MCF 10A (cell line): ENCODE results near the gene IMMP2L. TPM values are rescaled to one million over a fixed set of nuclear protein-coding genes. Genes with fewer than 3 reads are reported as not detected.

Experiments
- BruUV-seq: library from RNA; stranded (reverse); fragments of 400-500 nt; replicated peaks from 2 replicates; lab custom pipeline; 2021; lab: Mats Ljungman, UMichigan
- CTCF ChIA-PET: fragments of 300-600 bp; sonication (Branson Sonifier 250); formaldehyde crosslinking; extraction: SDS; loops from one replicate; lab custom pipeline; 2021; ENCODE audit warnings: antibody characterized with exemption, inconsistent platforms; lab: Yijun Ruan, JAX
- POLR2A ChIA-PET: fragments of 300-600, 350-650 bp; sonication (Branson Sonifier 250); formaldehyde crosslinking; extraction: SDS; loops from one replicate; lab custom pipeline; 2020; ENCODE audit warnings: antibody characterized with exemption, inconsistent platforms; lab: Yijun Ruan, JAX
- DNase-seq: peaks from one replicate; pipeline ENCODE4 v3.0.0-alpha.2; 2018; ENCODE audit not compliant: unreplicated experiment
- H3K27ac Mint-ChIP-seq: one replicate; pipeline ENCODE4 v1.8.0; 2022; ENCODE audit warnings: mild to moderate bottlenecking, low read depth, mixed read lengths; ENCODE audit not compliant: unreplicated experiment
- H3K27me3 Mint-ChIP-seq: one replicate; pipeline ENCODE4 v1.8.0; 2022; ENCODE audit warnings: mixed read lengths; ENCODE audit not compliant: insufficient read depth, unreplicated experiment
- H3K36me3 Mint-ChIP-seq: one replicate; pipeline ENCODE4 v1.8.0; 2022; ENCODE audit warnings: mild to moderate bottlenecking, moderate library complexity, mixed read lengths; ENCODE audit not compliant: insufficient read depth, unreplicated experiment
- H3K4me1 Mint-ChIP-seq: one replicate; pipeline ENCODE4 v1.8.0; 2022; ENCODE audit warnings: mixed read lengths; ENCODE audit not compliant: insufficient read depth, unreplicated experiment
- H3K4me3 Mint-ChIP-seq: one replicate; pipeline ENCODE4 v1.8.0; 2022; ENCODE audit warnings: mild to moderate bottlenecking, moderate library complexity, mixed read lengths; ENCODE audit not compliant: unreplicated experiment
- H3K9me3 Mint-ChIP-seq: one replicate; pipeline ENCODE4 v1.8.0; 2022; ENCODE audit warnings: mixed read lengths; ENCODE audit not compliant: unreplicated experiment
- intact Hi-C: fragments of 100-400 bp; cut with micrococcal nuclease; formaldehyde crosslinking; loops from 2 replicates; pipeline ENCODE4 v1.14.1; 2022
- total RNA-seq: library from RNA; stranded (reverse); gene quantifications from 2 replicates; pipeline ENCODE4 v1.2.3, GENCODE V29; 2022
- TF ChIP-seq, protein P1 (sequence below): fragments of 200-600 bp; IDR thresholded peaks from one replicate; pipeline ENCODE4 v1.8.0; 2022; ENCODE audit warnings: antibody characterized with exemption, mild to moderate bottlenecking; ENCODE audit not compliant: unreplicated experiment

Gene IMMP2L
- total RNA-seq, 1 experiment from 2014 or later, result 23.7 TPM

- H3K4me3 Mint-ChIP-seq, result no peak overlapping the region
These were observed 720.3 kb downstream of the IMMP2L start for GRCh38 chr7:110841840-110842545.

GRCh38 chr7:110839866-110840265 is 722.4 kb downstream of the IMMP2L start:
- Mint-ChIP-seq H3K27ac (no peak overlapping the region), H3K9me3 (peaks cover 7% of the 10 kb centered on the region), H3K4me3 (no peak overlapping the region), H3K36me3 (no peaks in the 10 kb centered on the region), H3K27me3 (no peaks in the 10 kb centered on the region), H3K4me1 (peaks cover 6% of the 10 kb centered on the region)
- no TSS peak for BruUV-seq
- ChIA-PET POLR2A (interaction anchor here (0.5 kb wide), 1 partner anchor 54 kb away, joined by 3 read pairs; no protein-coding TSS in a partner anchor), CTCF (no interaction called here)
- TF ChIP-seq, protein P1, sequence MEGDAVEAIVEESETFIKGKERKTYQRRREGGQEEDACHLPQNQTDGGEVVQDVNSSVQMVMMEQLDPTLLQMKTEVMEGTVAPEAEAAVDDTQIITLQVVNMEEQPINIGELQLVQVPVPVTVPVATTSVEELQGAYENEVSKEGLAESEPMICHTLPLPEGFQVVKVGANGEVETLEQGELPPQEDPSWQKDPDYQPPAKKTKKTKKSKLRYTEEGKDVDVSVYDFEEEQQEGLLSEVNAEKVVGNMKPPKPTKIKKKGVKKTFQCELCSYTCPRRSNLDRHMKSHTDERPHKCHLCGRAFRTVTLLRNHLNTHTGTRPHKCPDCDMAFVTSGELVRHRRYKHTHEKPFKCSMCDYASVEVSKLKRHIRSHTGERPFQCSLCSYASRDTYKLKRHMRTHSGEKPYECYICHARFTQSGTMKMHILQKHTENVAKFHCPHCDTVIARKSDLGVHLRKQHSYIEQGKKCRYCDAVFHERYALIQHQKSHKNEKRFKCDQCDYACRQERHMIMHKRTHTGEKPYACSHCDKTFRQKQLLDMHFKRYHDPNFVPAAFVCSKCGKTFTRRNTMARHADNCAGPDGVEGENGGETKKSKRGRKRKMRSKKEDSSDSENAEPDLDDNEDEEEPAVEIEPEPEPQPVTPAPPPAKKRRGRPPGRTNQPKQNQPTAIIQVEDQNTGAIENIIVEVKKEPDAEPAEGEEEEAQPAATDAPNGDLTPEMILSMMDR, result no peak
- peak; percentile 26 for DNase-seq
- intact Hi-C loops, result no loop called here

More at GRCh38 chr7:110841840-110842545, 720.3 kb downstream of the IMMP2L start:
- H3K27ac Mint-ChIP-seq, result no peak overlapping the region
- H3K36me3 Mint-ChIP-seq, result no peaks in the 10 kb centered on the region
- H3K9me3 Mint-ChIP-seq, result peaks cover 4% of the 10 kb centered on the region
- DNase-seq, result no peak
- BruUV-seq, result no TSS peak
- POLR2A ChIA-PET, result no interaction called here
- no peaks in the 10 kb centered on the region for H3K27me3 Mint-ChIP-seq
- CTCF ChIA-PET, result interaction anchor here (0.7 to 1.1 kb wide), 2 partner anchors 32 to 839 kb away, joined by 3 read pairs; no protein-coding TSS in a partner anchor
- H3K4me1 Mint-ChIP-seq, result no peaks in the 10 kb centered on the region
- intact Hi-C loops, result no loop called here
- TF ChIP-seq, protein P1, result no peak

DNA sequence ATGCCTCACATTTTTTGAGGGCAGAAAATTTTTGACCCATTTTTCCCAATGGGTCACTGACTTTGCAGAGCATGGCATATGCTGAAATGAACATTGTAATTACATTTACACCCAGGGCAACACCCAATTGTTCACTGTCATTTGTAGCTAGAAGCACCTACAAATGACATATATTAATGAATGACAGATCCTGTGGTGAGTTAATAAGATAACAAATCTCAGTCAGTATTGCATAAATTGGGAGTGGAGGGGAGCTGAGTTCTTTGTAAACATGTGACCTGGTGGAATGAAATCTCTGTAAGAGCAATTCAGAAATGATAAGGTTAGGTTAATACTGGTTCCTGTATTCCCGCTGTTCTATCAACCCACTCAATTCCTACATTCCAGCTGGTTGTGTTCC is 726.4 kb downstream of the IMMP2L start:
- no TSS peak for BruUV-seq
- TF ChIP-seq, protein P1, result no peak
- H3K4me3 Mint-ChIP-seq, result no peak overlapping the region
- intact Hi-C loops, result no loop called here
- H3K9me3 Mint-ChIP-seq, result peaks cover 7% of the 10 kb centered on the region
- peak overlapping the region; percentile 28 for H3K27ac Mint-ChIP-seq
- H3K36me3 Mint-ChIP-seq, result peaks cover 6% of the 10 kb centered on the region
- ChIA-PET CTCF (interaction anchor here (0.6 to 0.7 kb wide), 4 partner anchors 80 to 746 kb away, joined by 3 to 6 read pairs (median 4); no protein-coding TSS in a partner anchor), POLR2A (no interaction called here)
- no peaks in the 10 kb centered on the region for H3K27me3 Mint-ChIP-seq
- peaks cover 6% of the 10 kb centered on the region for H3K4me1 Mint-ChIP-seq
- DNase-seq, result no peak

- Mint-ChIP-seq H3K27ac (no peak overlapping the region), H3K4me1 (peaks cover 6% of the 10 kb centered on the region), H3K36me3 (peaks cover 6% of the 10 kb centered on the region), H3K4me3 (no peak overlapping the region), H3K9me3 (peaks cover 7% of the 10 kb centered on the region), H3K27me3 (no peaks in the 10 kb centered on the region)
- TF ChIP-seq, protein P1, result no peak
- CTCF ChIA-PET, result interaction anchor here (0.6 to 0.7 kb wide), 2 partner anchors 80 to 95 kb away, joined by 3 to 4 read pairs; no protein-coding TSS in a partner anchor
- POLR2A ChIA-PET, result interaction anchor here (0.7 kb wide), 1 partner anchor 15 kb away, joined by 3 read pairs; no protein-coding TSS in a partner anchor
- BruUV-seq, result no TSS peak
- intact Hi-C loops, result no loop called here
- DNase-seq, result peak; percentile 36
These were observed 727.1 kb downstream of the IMMP2L start for GRCh38 chr7:110835218-110835617.
